PC-3 (cell line): ENCODE measurements around the gene PTAFR.

Source experiments
- EZH2 ChIP-seq: fragments of 300-600 bp; sonication (generic); IDR thresholded peaks from one replicate; pipeline ENCODE4 v1.6.1; 2017; ENCODE audit warnings: antibody characterized with exemption, mild to moderate bottlenecking, low read length; ENCODE audit not compliant: unreplicated experiment
- EZH2phosphoT487 ChIP-seq: fragments of 300-600 bp; sonication (generic); IDR thresholded peaks from 2 replicates; pipeline ENCODE4 v1.6.1; 2018; ENCODE audit warnings: mild to moderate bottlenecking, antibody characterized with exemption, low read length, borderline replicate concordance
- TF ChIP-seq, protein P1 (sequence below): fragments of 300-600 bp; sonication (generic); conservative IDR thresholded peaks from 2 replicates; pipeline ENCODE4 v1.5.1; 2017; ENCODE audit warnings: antibody characterized with exemption, low read depth, mild to moderate bottlenecking, low read length

GRCh38 chr1:28123461-28123961 lies 53.0 kb downstream of the PTAFR start:
- TF ChIP-seq EZH2: no peak
- TF ChIP-seq, protein P1, sequence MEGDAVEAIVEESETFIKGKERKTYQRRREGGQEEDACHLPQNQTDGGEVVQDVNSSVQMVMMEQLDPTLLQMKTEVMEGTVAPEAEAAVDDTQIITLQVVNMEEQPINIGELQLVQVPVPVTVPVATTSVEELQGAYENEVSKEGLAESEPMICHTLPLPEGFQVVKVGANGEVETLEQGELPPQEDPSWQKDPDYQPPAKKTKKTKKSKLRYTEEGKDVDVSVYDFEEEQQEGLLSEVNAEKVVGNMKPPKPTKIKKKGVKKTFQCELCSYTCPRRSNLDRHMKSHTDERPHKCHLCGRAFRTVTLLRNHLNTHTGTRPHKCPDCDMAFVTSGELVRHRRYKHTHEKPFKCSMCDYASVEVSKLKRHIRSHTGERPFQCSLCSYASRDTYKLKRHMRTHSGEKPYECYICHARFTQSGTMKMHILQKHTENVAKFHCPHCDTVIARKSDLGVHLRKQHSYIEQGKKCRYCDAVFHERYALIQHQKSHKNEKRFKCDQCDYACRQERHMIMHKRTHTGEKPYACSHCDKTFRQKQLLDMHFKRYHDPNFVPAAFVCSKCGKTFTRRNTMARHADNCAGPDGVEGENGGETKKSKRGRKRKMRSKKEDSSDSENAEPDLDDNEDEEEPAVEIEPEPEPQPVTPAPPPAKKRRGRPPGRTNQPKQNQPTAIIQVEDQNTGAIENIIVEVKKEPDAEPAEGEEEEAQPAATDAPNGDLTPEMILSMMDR: no peak
- TF ChIP-seq EZH2phosphoT487: no peak
